CD4-positive, alpha-beta T cell treated with Interferon alpha-2 for 1 hour (primary cell): ENCODE results near the gene RPAP3.
"Not testable (repeated sequence)": the region's sequence is repeated elsewhere in the genome, so short reads cannot be mapped to it uniquely, and the experiment has no call there.

Experiments
- DNase-seq, 2 donors: peaks; one replicate each; pipeline ENCODE4 v3.0.0-alpha.2; 2020 to 2022

RPAP3 gene

DNA sequence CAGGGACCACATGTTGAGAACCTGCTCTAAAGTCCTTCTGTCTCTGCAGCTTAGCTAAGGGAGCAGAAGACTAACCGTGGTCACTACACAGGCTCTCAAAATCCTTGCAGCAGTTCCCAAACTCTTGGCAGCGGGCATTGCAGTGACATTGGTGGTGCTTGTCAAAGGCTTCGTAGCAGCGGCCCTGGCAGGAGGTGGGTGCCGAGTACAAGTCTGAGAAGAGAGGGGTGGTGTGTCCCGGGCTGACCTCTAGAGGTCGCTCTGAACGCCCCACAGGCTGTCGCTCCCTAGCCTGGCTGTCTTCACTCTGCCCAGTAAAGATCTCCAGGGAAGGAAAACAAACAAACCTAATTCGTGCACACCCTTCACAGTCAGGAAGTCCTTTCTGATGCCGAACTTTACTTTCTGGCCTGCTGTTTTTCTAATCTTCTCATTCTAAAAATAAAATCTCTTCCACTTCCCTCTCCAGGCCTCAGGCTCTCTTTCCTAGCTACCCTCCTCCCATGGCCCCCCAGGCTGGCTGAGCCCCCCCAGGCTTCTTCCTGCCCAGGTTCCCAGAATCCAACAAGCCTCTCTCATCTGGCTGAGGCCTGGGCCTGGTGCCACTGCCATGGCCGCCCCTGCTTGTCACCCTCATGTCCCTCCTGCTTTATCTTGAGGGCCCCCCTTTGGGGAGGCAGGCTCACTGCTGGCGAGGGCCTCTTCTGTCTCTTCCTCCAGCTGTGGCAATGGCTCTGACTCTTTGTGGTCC, 11.8 kb upstream of the RPAP3 start:
- DNase-seq = peak; percentile 61 to 64

DNA sequence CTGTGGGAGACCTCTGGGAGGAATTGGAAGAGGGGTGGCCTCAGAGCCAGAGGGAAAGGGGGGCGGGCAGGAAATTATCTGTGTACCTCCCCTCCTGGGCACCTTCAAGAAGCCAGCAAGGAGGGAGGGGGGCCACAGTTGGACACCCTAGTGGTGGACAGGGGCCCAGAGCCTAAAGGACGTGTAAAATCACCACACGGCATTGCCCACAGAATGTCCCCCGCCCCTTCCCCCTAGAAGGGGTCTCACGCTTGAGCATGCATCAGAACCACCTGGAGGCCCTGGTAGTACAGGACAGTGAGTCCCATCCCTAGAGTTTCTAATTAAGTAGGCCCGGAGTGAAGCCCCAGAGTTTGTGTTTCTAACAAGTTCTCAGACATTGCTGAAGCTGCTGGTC, 11.2 kb upstream of the RPAP3 start:
- no peak for DNase-seq

DNA sequence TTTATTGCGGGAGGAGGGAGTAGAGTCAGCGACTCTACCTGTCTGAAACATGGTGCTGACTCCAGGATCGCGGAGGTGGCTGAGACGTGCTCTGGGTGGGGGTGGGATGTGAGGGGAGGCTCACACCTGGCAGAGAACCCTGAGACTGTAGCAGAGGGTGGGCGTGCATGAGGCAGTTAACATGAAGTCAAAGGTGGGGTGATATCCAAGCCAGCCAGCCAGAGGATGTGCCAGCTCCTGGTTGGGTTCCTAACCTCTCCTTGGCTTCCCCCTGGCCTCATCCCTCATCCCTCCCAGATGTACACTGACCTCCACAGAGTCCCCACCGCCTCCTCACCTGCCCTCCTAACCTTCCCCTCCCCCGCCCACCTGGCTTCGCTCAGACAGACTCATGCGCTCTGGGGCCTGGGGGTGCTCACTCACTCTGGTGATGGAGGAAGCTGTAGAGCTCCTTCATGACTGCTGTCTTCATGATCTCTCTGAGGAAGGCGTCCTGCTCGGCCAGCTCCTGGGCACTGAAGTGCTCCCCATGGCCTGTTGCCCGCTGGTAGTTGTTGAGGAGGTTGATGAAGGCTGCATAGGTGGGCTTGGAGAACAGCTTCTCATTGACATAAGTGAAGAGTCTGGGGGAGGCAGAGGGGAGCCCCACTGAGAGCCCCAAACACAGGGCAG, 10.2 kb upstream of the RPAP3 start:
- DNase-seq = no peak

DNA sequence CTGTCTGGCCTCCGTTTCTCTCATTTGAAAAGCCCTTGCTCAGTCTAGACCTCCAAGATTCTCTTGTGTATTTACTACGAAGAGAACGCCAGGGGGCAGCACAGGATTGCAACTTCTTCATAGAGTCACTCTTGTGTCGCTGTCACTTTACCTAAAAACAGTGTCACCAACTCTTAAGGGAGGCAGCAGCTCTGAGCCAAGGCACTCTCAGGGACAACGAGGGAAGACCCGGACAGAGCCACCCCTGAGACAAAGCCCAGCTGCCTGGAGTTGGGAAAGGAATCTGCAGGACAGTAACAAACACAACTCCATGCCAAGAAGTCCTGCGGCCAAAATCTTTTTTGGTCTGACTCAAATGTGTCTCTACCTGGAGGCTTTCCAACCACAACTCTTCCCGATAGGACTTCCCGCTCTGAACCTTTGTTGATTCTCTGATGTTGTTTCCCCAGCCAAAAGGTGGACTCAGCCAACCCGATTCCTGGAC, 9.6 kb upstream of the RPAP3 start:
- peak; percentile 80 to 85 for DNase-seq

DNA sequence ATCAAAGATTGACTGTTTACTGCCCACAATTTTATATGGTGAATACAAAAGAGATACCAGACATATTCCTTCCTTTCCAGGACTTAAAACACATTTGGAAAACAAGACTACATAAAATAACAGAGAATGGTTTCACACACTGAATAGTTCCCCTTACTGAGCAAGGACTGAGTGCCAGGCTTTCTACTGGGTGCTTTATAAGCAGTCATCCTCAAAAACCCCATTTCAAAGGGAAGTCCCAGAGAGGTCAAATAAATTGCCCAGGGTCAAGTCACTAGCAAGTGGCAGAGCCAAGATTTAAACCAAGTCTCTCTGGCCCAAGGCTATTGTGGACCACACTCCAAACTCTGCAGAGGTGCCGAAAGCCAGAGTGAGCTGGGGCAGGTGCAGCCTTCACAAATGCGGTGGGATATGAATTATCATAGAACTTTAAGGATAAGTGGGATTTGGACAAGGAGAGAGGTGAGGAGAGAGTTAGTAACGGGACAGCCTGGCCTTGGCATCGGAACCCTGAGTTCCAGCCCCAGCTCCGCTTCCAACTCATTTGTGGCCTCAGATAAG, 9.1 kb upstream of the RPAP3 start:
- DNase-seq = no peak

DNA sequence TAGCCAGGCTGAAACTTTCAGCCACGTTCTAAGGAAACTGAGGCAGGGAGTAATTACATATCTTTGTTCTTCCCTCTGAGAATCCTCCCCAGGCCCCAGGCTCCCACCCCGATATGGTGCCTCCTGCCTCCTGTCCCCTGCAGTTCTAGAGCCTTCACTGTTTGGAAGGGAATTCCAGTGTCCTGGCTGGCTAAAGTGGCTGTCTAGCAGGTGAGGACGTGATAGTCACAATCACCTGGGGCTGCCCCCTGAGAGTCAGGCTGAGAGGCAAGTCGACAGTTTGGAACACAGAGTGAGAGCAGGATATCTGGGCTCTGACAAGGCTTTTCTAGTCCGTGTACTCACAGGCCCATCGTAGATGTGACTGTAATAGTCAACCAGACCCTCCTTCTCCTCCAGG, 6.3 kb upstream of the RPAP3 start:
- DNase-seq = no peak

DNA sequence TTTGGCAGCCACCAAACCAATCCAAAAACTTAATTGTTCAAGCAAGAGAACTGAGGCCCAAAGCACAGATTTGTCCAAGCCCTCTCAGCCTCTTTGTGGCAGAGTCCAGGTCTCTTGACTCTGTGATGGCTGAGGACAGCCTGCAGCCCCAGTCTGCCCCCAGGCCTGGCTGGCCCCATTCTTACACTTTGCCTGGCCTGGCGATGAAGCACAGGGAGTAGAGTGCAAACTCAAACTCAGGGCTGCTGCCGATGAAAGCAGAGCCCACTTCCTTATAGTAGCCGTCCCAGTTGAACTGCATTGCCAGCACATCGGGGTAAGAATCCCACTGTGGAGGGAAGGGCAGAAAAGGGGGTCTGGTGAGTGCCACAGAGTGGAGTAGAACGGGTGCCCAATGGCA, 5.6 kb upstream of the RPAP3 start:
- DNase-seq = no peak

DNA sequence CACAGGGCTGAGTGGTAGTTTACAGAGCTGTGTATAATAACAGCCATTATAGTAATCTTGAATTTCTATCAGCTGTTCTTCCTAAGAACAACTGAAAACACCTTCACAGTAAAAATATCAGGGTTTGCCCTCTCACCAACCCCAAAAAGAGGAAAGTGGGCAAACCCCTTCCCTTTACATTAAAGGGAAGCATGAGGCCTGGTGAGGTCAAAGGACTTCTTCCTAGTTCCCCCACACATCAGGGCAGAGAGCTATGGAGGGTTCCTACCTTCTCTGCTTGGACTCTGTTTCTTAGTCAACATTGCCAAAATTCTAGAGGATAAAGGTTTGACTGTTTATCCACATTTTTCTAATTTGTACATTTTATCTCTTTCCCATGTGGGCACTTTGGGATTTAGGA, 4.4 kb upstream of the RPAP3 start:
- DNase-seq = no peak

DNA sequence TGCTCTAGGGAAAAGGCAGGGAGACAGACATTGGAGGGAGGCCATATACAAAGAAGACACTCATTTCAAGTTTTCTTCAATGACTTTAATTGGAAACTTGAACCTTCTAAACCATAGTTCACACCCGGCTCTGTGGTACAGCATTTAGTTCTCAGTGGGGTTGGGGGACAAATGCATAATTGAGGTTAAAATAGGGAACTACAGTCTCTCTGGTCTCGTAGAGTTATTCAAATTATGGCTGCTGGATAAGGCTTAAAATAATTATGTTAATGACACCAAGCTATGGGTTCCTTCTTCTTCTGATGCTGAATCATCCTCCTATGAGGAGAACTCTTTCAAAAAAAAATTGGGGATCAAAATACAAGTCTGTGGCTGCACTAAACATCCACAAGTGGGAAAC, 3.8 kb upstream of the RPAP3 start:
- DNase-seq = no peak

DNA sequence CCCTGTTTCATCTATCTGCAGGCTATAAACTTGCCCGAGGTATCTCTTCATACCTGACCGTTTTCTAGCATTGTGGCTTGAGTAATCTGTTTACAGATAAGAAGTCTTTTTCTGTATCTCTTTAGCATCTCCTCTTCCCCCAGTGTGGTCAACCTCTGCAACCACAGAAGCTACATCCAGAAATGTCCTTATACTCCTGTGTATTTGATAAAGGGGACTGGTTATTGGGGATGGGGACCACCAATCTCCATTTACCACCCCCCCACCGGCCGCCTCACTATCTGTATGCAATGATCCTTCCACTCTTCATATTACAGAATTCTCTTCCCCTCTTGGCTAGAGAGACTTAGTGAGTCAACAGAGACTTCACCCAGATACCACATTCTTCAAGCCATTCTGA, 3.4 kb upstream of the RPAP3 start:
- no peak for DNase-seq

DNA sequence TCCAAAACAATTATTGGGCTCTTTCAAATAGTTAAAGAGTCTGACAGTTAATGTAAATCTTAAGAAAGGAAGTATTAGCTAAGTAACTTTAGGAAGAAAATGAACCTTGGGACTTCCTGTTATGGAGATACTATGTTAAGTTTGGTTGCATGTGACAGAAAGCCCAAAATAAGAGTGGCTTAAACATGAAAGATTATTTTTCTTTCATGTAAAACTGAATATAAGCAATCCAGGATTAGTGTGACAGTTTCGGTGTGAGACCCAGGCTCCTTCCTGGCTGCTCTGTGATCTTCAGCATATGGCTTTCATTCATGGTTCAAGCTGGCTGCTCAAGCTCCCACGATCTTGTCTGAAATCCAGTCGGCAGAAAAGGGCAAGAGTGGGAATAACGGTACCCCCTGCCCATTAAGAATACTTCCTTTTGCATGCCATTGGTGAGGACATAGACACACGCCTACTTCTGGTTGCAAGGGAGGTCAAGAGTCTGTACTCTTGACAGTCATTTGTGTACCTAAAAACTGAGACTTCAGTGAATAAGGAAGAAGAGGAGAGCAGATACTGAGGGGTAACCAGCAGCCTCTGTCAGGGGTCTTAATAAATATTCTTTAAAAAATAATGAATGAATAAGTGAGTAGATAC, 2.2 kb upstream of the RPAP3 start:
- DNase-seq = no peak

DNA sequence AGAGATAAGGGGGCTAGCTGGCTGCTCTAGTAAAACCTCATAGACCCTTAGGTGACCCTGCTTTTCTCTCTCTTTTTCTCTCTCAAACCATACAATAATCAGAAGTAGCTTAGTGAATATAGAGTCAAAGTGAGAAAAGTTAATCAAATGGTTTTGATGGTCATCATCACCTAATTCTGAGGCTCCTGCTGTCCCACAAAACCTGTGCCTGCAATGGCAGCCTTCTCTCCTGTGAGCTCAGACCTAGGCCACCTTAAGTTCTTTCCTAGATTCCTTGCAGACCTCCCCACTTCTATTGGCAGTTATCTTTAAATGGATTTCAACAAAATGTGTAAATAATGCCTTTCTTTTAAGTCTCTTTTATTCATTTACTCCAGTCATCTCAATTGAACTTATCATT, 1.5 kb upstream of the RPAP3 start:
- DNase-seq = no peak

DNA sequence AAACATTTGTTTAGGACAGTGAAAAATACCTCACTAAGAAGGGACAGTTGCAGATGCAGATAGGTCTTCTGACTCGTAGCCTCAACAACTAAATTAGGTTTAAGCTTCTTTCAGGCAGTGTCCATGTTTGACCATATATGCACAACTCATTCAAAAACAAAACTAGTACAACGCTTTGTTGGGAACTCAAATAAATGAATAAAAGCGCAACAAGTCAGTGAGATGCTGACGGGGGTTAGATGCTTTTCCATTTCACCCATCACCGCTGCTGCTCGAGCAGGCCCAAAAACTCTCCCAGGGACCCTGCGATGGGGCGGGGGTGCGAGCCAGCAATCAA, 633 bp downstream of the RPAP3 start:
- no peak for DNase-seq

DNA sequence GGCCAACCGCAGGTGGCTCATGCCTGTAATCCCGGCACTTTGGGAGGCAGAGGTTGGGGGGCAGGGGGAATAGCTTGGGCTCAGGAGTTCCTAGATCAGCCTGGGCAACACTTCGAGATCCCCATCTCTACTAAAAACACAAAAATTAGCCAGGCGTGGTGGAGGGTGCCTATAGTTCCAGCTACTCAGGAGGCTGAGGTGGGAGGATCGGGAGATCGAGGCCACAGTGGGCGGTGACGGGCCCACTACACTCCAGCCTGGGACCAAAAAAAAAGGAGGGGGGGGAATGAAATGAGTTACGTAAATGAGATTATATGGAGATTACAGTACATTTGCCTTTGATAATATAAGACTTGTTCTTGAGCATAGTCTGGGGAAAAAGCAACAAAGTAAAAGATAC, 1.1 kb downstream of the RPAP3 start:
- no peak for DNase-seq

DNA sequence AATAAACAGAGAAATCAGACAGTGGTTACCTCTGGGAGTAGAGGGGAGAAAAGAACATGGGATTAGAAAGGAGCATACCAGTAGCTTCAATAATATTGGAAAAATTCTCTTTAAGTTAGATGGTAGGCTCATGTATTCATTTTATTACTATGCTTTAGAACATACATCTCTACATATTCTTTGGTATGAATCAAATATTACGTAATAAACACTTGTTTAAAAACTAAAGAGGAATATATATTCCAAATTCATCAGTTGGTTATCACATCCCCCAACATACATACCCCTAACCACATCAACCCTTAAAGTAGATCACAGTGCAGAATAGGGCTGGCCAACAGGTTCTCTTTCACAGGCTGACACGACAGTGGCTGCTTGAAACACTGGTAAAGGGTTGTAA, 5.6 kb downstream of the RPAP3 start:
- no peak for DNase-seq

DNA sequence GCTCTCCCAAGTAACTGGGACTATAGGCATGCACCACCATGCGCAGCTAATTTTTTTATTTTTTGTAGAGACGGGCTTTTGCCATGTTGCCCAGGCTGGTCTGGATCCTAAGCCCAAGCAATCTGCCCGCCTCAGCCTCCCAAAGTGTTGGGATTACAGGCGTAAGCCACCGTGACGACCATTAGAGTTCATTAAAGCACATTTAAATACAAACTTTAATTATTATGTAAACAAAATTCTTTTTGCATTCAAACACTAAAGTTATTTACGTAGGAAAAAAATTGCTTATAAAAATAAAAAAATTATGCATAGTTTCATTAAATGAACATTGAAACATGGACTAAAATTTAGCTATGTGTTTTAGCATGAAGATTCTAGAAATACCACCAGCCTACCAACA, 7.2 kb downstream of the RPAP3 start:
- DNase-seq = no peak

DNA sequence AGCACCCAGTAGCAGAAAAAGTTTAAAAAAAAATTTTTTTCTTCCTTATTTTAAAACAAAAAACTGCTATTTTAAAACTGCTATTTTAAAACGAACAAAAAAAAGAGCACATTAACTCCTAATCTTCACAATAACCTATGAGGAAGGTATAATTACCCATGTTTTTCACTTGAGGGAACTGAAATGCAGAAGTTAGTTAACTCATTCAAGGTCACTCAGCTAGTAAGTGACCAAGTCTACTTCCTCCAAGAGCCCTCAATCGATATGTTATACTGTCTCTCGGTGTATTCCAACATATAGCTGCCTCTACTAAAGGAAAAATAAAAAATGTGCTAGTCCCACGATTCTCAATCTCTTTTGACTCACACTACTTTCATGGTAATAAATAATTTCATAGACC, 7.8 kb downstream of the RPAP3 start:
- no peak for DNase-seq

DNA sequence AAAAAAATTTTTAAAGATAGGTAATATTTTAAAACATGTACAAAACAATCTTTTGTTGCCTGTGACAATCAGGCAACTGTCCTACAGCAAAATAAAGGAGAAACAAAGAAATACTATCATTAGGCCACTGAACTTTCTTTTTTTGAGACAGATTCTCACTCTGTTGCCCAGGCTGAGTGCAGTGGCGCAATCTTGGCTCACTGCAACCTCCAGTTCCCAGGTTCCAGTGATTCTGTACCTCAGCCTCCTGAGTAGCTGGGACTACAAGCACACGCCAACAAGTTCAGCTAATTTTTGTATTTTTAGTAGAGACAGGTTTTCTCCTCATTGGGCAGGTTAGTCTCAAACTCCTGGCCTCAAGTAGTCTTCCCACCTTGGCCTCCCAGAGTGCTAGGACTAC, 16.6 kb downstream of the RPAP3 start:
- DNase-seq = no peak

DNA sequence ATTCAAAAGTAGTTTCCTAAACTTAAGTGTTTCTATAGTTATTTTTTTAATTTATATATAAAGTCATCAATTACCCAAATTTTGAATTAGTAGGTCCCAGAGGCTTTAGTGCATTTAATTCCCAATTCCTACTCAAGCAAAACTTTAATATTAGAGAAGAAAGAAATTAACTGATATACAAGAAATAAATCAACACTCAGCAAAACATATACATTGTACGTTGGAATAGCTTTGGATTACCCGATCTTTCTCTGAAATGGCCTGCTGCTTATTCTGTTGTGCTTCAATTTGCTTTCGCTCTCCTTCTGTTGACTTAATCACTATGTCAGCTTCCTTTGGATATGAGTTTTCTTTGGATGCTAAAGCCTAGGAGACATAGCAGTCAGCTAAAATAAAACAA, 18.2 kb downstream of the RPAP3 start:
- no peak for DNase-seq

DNA sequence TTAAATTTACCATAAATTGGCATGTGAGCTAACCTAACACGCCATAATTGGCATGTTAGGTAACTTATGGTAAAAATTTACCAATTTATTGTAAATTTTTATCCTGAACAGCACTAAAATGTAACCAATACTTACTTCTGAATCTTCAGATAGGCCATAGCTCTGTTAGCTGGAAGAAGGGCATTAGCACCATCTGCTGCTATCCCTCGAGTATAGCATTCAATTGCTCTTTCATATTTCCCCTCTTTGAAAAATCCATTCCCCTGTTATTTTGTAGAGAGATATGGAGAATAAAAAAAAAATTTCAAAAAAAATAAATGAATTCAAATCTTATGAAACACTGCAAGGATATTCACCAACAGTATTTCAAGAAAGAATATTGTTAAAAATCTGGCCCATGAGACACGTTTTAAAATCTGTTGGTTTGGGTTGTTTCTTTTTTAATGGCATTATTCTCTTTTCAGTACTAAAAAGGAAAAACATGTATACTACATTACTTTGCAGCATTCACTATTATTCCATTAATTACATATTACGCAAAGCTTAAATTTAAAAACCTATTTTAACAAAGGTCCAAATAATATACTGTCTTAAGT, 19.1 kb downstream of the RPAP3 start:
- DNase-seq = peak in 1 of 2 donors; percentile 42

DNA sequence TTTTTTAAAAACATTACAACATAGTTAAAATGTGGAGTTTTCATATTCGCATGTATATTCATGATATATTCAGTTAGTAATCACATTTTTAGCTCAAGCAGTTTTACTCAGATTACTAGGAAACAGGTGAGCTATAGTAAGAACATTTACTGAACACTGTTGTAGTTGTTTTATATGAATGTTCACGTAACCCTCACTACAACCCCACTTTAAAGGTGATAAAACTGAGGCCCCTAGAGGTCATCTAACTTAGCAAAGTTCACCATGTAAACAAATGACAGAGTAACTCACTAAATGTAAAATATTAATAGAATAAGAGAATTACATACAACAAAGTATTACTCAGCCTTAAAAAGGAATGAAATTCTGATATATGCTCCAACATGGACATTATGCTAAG, 26.0 kb downstream of the RPAP3 start:
- no peak for DNase-seq

DNA sequence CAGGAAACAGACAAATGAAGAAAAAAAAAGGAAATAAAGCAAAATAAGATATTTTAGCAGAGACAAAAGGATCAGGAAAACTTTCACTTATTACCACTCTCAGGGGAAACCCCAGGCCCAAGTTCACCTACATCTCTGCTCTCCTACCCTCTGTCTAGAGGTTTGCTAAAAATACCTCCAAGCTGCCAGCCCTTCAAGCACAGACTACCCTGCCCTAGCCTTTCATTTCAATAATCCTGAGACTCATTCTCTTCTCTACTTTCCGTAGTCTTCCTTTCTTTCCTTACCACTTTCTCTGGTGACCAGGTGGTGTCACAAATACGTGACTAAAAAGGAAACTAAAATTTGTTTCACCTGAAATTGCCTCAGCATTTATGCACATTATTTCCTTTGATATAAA, 33.8 kb downstream of the RPAP3 start:
- no peak for DNase-seq

DNA sequence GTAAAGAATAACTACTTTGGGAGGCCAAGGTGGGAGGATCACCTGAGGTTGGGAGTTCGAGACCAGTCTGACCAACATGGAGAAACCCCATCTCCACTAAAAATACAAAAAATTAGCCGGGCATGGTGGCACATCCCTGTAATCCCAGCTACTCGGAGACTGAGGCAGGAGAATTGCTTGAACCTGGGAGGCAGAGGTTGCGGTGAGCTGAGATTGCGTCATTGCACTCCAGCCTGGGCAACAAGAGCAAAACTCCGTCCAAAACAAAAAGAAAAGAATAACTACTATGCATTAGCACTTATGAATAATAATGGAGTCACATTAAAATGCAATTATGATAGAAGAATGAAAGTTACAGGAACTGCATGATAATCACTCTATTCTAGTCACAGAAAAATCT, 37.9 kb downstream of the RPAP3 start:
- not testable (repeated sequence) for DNase-seq
